Memory B cell (primary cell): ENCODE data around the gene RNF208.

ENCODE experiments used
- ATAC-seq: fragments of 150-1000 bp; cut with Tn5 transposase; 2 replicates; pipeline ENCODE4 v1.10.0; 2021; ENCODE audit warnings: low read depth, mild to moderate bottlenecking, moderate library complexity
- DNase-seq, 2 donors: peaks; one replicate each; pipeline ENCODE4 v3.0.0; 2022; ENCODE audit warnings: low spot score in 2 of 2
- H3K27ac Mint-ChIP-seq: one replicate; pipeline ENCODE4 v1.8.0; 2022; ENCODE audit warnings: mild to moderate bottlenecking, moderate library complexity, mixed read lengths
- H3K27me3 Mint-ChIP-seq: one replicate; pipeline ENCODE4 v1.8.0; 2022; ENCODE audit warnings: mixed read lengths
- H3K36me3 Mint-ChIP-seq: one replicate; pipeline ENCODE4 v1.8.0; 2022; ENCODE audit warnings: mild to moderate bottlenecking, mixed read lengths
- H3K4me1 Mint-ChIP-seq: one replicate; pipeline ENCODE4 v1.8.0; 2022; ENCODE audit warnings: mixed read lengths
- H3K4me3 Mint-ChIP-seq: one replicate; pipeline ENCODE4 v1.8.0; 2022; ENCODE audit warnings: mild to moderate bottlenecking, moderate library complexity, mixed read lengths
- H3K9me3 Mint-ChIP-seq: one replicate; pipeline ENCODE4 v1.8.0; 2022; ENCODE audit warnings: mixed read lengths

The RNF208 gene

GRCh38 chr9:137183980-137184595 is 38.0 kb downstream of the RNF208 start:
- Mint-ChIP-seq H3K4me1 (peaks cover 15% of the 10 kb centered on the region), H3K27ac (no peak overlapping the region), H3K27me3 (no peaks in the 10 kb centered on the region), H3K36me3 (peaks cover 23% of the 10 kb centered on the region), H3K9me3 (no peaks in the 10 kb centered on the region), H3K4me3 (no peak overlapping the region)
- DNase-seq (no peak), ATAC-seq (no peak)

GRCh38 chr9:137182836-137183235 is 39.2 kb downstream of the RNF208 start:
- H3K4me1 Mint-ChIP-seq, result peaks cover 13% of the 10 kb centered on the region
- no peaks in the 10 kb centered on the region for H3K27me3 Mint-ChIP-seq
- no peaks in the 10 kb centered on the region for H3K9me3 Mint-ChIP-seq
- no peak overlapping the region for H3K4me3 Mint-ChIP-seq
- H3K36me3 Mint-ChIP-seq, result peaks cover 24% of the 10 kb centered on the region
- no peak for ATAC-seq
- no peak for DNase-seq
- H3K27ac Mint-ChIP-seq, result no peak overlapping the region

GRCh38 chr9:137181680-137182079 is 40.4 kb downstream of the RNF208 start:
- Mint-ChIP-seq H3K27ac (no peak overlapping the region), H3K4me1 (peaks cover 6% of the 10 kb centered on the region), H3K36me3 (peaks cover 29% of the 10 kb centered on the region), H3K27me3 (no peaks in the 10 kb centered on the region), H3K9me3 (no peaks in the 10 kb centered on the region), H3K4me3 (no peak overlapping the region)
- ATAC-seq (no peak), DNase-seq (no peak)

- ATAC-seq (no peak), DNase-seq (no peak)
- Mint-ChIP-seq H3K27me3 (no peaks in the 10 kb centered on the region), H3K27ac (no peak overlapping the region), H3K36me3 (peaks cover 29% of the 10 kb centered on the region), H3K4me3 (no peak overlapping the region), H3K4me1 (peaks cover 12% of the 10 kb centered on the region), H3K9me3 (no peaks in the 10 kb centered on the region)
These were observed 41.5 kb downstream of the RNF208 start for GRCh38 chr9:137180491-137180890.

GRCh38 chr9:137179761-137180160 is 42.3 kb downstream of the RNF208 start:
- H3K4me3 Mint-ChIP-seq, result no peak overlapping the region
- H3K9me3 Mint-ChIP-seq, result no peaks in the 10 kb centered on the region
- H3K36me3 Mint-ChIP-seq, result peaks cover 29% of the 10 kb centered on the region
- peaks cover 12% of the 10 kb centered on the region for H3K4me1 Mint-ChIP-seq
- no peaks in the 10 kb centered on the region for H3K27me3 Mint-ChIP-seq
- ATAC-seq, result no peak
- DNase-seq, result no peak
- no peak overlapping the region for H3K27ac Mint-ChIP-seq

GRCh38 chr9:137178939-137179630 is 43.0 kb downstream of the RNF208 start:
- ATAC-seq (no peak), DNase-seq (no peak)
- peaks cover 22% of the 10 kb centered on the region for H3K36me3 Mint-ChIP-seq
- H3K27me3 Mint-ChIP-seq, result no peaks in the 10 kb centered on the region
- no peak overlapping the region for H3K4me3 Mint-ChIP-seq
- H3K9me3 Mint-ChIP-seq, result no peaks in the 10 kb centered on the region
- H3K27ac Mint-ChIP-seq, result no peak overlapping the region
- H3K4me1 Mint-ChIP-seq, result peaks cover 6% of the 10 kb centered on the region

- no peak overlapping the region for H3K4me3 Mint-ChIP-seq
- no peaks in the 10 kb centered on the region for H3K27me3 Mint-ChIP-seq
These were observed 43.7 kb downstream of the RNF208 start for GRCh38 chr9:137178201-137178938.

GRCh38 chr9:137176302-137177182 is 45.5 kb downstream of the RNF208 start:
- DNase-seq (peak in 1 of 2 donors; percentile 31), ATAC-seq (peak; percentile 77)
- peaks cover 12% of the 10 kb centered on the region for H3K36me3 Mint-ChIP-seq
- H3K9me3 Mint-ChIP-seq, result no peaks in the 10 kb centered on the region
- H3K27me3 Mint-ChIP-seq, result no peaks in the 10 kb centered on the region
- H3K27ac Mint-ChIP-seq, result no peak overlapping the region
- peaks cover 6% of the 10 kb centered on the region for H3K4me1 Mint-ChIP-seq
- H3K4me3 Mint-ChIP-seq, result no peak overlapping the region

More at GRCh38 chr9:137178201-137178938, 43.7 kb downstream of the RNF208 start:
- no peak for DNase-seq
- Mint-ChIP-seq H3K27ac (no peak overlapping the region), H3K9me3 (no peaks in the 10 kb centered on the region), H3K4me1 (peaks cover 6% of the 10 kb centered on the region), H3K36me3 (peaks cover 17% of the 10 kb centered on the region)
- ATAC-seq, result no peak

- DNase-seq (no peak), ATAC-seq (peak; percentile 31)
- Mint-ChIP-seq H3K36me3 (peaks cover 12% of the 10 kb centered on the region), H3K4me1 (peaks cover 6% of the 10 kb centered on the region), H3K27me3 (peaks cover 2% of the 10 kb centered on the region), H3K4me3 (no peak overlapping the region), H3K27ac (no peak overlapping the region), H3K9me3 (no peaks in the 10 kb centered on the region)
These were observed 46.6 kb downstream of the RNF208 start for GRCh38 chr9:137175345-137175961.

- Mint-ChIP-seq H3K4me3 (no peak overlapping the region), H3K4me1 (peaks cover 6% of the 10 kb centered on the region), H3K9me3 (no peaks in the 10 kb centered on the region), H3K36me3 (peaks cover 10% of the 10 kb centered on the region), H3K27me3 (peaks cover 5% of the 10 kb centered on the region), H3K27ac (no peak overlapping the region)
- DNase-seq, result no peak
- peak; percentile 12 for ATAC-seq
These were observed 47.2 kb downstream of the RNF208 start for GRCh38 chr9:137174722-137175293.

GRCh38 chr9:137173796-137174664 is 48.0 kb downstream of the RNF208 start:
- ATAC-seq (no peak), DNase-seq (no peak)
- Mint-ChIP-seq H3K27me3 (peaks cover 5% of the 10 kb centered on the region), H3K4me3 (no peak overlapping the region), H3K36me3 (peaks cover 5% of the 10 kb centered on the region), H3K9me3 (no peaks in the 10 kb centered on the region), H3K27ac (no peak overlapping the region), H3K4me1 (peaks cover 6% of the 10 kb centered on the region)

GRCh38 chr9:137172901-137173795 is 48.9 kb downstream of the RNF208 start:
- no peaks in the 10 kb centered on the region for H3K9me3 Mint-ChIP-seq

More at GRCh38 chr9:137172901-137173795, 48.9 kb downstream of the RNF208 start:
- Mint-ChIP-seq H3K27me3 (peaks cover 8% of the 10 kb centered on the region), H3K36me3 (peaks cover 5% of the 10 kb centered on the region), H3K4me1 (peaks cover 10% of the 10 kb centered on the region), H3K27ac (no peak overlapping the region), H3K4me3 (no peak overlapping the region)
- DNase-seq (no peak), ATAC-seq (no peak)
